HCT116 (cell line): ENCODE data around the gene SLC9A9. TPM values are rescaled to one million over a fixed set of nuclear protein-coding genes. Genes with fewer than 3 reads are reported as not detected.

Source experiments
- ATAC-seq: fragments of 200-7000 bp; cut with Tn5 transposase; 2 replicates; pipeline ENCODE4 v1.9.1; 2020; ENCODE audit warnings: mild to moderate bottlenecking, moderate library complexity
- BruUV-seq: library from RNA; stranded (reverse); fragments of 400-500 nt; replicated peaks from 2 replicates; lab custom pipeline; 2021; lab: Mats Ljungman, UMichigan
- CTCF ChIA-PET: fragments of 300-600 bp; sonication (Branson Sonifier 250); formaldehyde crosslinking; loops from one replicate; lab custom pipeline; 2021; ENCODE audit warnings: antibody characterized with exemption; lab: Charles Lee
- POLR2A ChIA-PET: fragments of 300-600, 350-600 bp; sonication (Branson Sonifier 250); formaldehyde crosslinking; loops from one replicate; lab custom pipeline; 2021; ENCODE audit warnings: antibody characterized with exemption; lab: Charles Lee
- RAD21 ChIA-PET, 2 experiments: fragments of 300-600 bp; sonication (Branson Sonifier 250); formaldehyde crosslinking; loops; one replicate each; lab custom pipeline; 2023; ENCODE audit warnings: low total read pairs in 2 of 2; ENCODE audit not compliant: uncharacterized antibody in 2 of 2, unreplicated experiment in 2 of 2, low non-redundant PET in 1 of 2; lab: Charles Lee
- DNase-seq: peaks from one replicate; pipeline ENCODE4 v3.0.0-alpha.2; 2010; ENCODE audit warnings: low read depth, low spot score
- H2AFZ ChIP-seq: fragments of 200-600 bp; shearing (Covaris generic), sonication (generic); 2 replicates; pipeline ENCODE4 v1.6.1; 2017; ENCODE audit warnings: low read depth, mixed run types, mixed read lengths, antibody characterized with exemption, low read length; ENCODE audit not compliant: poor library complexity, severe bottlenecking
- H3K27ac ChIP-seq: 2 replicates; pipeline ENCODE4 v1.5.1; 2012; ENCODE audit warnings: low read depth, low read length
- H3K27me3 ChIP-seq: fragments of 200-600 bp; sonication (generic); 2 replicates; pipeline ENCODE4 v1.6.1; 2016; ENCODE audit warnings: mixed run types, low read length, mixed read lengths; ENCODE audit not compliant: insufficient read depth
- H3K36me3 ChIP-seq, 2 experiments: fragments of 200-500 bp in 1 of 2; fragments of 200-600 bp in 1 of 2; sonication (Bioruptor generic) in 1 of 2; sonication (generic) in 1 of 2; 2 replicates each; pipeline versions ENCODE4 v1.5.1 to v1.6.1; 2014 to 2016; ENCODE audit warnings: low read length in 2 of 2, inconsistent platforms in 1 of 2, mixed read lengths in 1 of 2, mixed run types in 1 of 2; ENCODE audit not compliant: insufficient read depth in 2 of 2, control insufficient read depth in 1 of 2
- H3K4me1 ChIP-seq, 2 experiments: fragments of 200-600 bp in 1 of 2; sonication (generic) in 1 of 2; 2 replicates each; pipeline versions ENCODE4 v1.5.1 to v1.6.1; 2012 to 2017; ENCODE audit warnings: low read length in 2 of 2, inconsistent platforms in 1 of 2, mild to moderate bottlenecking in 1 of 2, mixed read lengths in 1 of 2, mixed run types in 1 of 2, moderate library complexity in 1 of 2; ENCODE audit not compliant: insufficient read depth in 2 of 2, control insufficient read depth in 1 of 2
- H3K4me2 ChIP-seq: fragments of 200-600 bp; sonication (generic); 2 replicates; pipeline ENCODE4 v1.6.1; 2017; ENCODE audit warnings: mixed run types, low read length, mixed read lengths
- H3K4me3 ChIP-seq, 2 experiments: fragments of 200-600 bp in 1 of 2; sonication (generic) in 1 of 2; replicated peaks in 1 of 2; 2 replicates each; pipeline ENCODE4 v1.5.1; 2011 to 2016; ENCODE audit warnings: low read length in 2 of 2, control low read depth in 1 of 2, low read depth in 1 of 2, mild to moderate bottlenecking in 1 of 2, mixed read lengths in 1 of 2, mixed run types in 1 of 2
- H3K79me2 ChIP-seq: fragments of 200-600 bp; sonication (generic); 2 replicates; pipeline ENCODE4 v1.6.1; 2017; ENCODE audit warnings: mild to moderate bottlenecking, mixed run types, low read length, moderate library complexity, mixed read lengths; ENCODE audit not compliant: insufficient read depth
- H3K9ac ChIP-seq: fragments of 200-600 bp; sonication (generic); 2 replicates; pipeline ENCODE4 v1.6.1; 2016; ENCODE audit warnings: low read length, mixed read lengths
- H3K9me2 ChIP-seq: fragments of 200-600 bp; sonication (generic), shearing (Covaris generic); 2 replicates; pipeline ENCODE4 v1.6.1; 2017; ENCODE audit warnings: mixed run types, mild to moderate bottlenecking, moderate library complexity; ENCODE audit not compliant: insufficient read depth
- H3K9me3 ChIP-seq, 2 experiments: fragments of 200-500 bp in 1 of 2; fragments of 200-600 bp in 1 of 2; sonication (Bioruptor generic) in 1 of 2; sonication (generic) in 1 of 2; 2 replicates each; pipeline ENCODE4 v1.6.1; 2014 to 2017; ENCODE audit warnings: low read length in 2 of 2, mixed read lengths in 2 of 2, inconsistent platforms in 1 of 2, low read depth in 1 of 2, mild to moderate bottlenecking in 1 of 2, mixed run types in 1 of 2, moderate library complexity in 1 of 2; ENCODE audit not compliant: control insufficient read depth in 1 of 2, insufficient read depth in 1 of 2
- H4K20me1 ChIP-seq: fragments of 200-600 bp; sonication (generic), shearing (Covaris generic); 2 replicates; pipeline ENCODE4 v1.6.1; 2017; ENCODE audit warnings: mixed run types, mild to moderate bottlenecking, moderate library complexity; ENCODE audit not compliant: insufficient read depth
- ATF3 ChIP-seq: IDR thresholded peaks from 2 replicates; pipeline ENCODE4 v1.6.1; 2012
- CBX3 ChIP-seq: IDR thresholded peaks from 2 replicates; pipeline ENCODE4 v1.6.1; 2012; ENCODE audit warnings: low read depth
- CEBPB ChIP-seq: IDR thresholded peaks from 2 replicates; pipeline ENCODE4 v1.6.1; 2012; ENCODE audit warnings: low read depth
- EGR1 ChIP-seq: IDR thresholded peaks from 2 replicates; pipeline ENCODE4 v1.6.1; 2012; ENCODE audit warnings: low read depth
- ELF1 ChIP-seq: IDR thresholded peaks from 2 replicates; pipeline ENCODE4 v1.6.1; 2012; ENCODE audit warnings: low read depth, borderline replicate concordance
- EZH2 ChIP-seq: fragments of 200-600 bp; sonication (generic); IDR thresholded peaks from 2 replicates; pipeline ENCODE4 v1.6.1; 2017; ENCODE audit warnings: antibody characterized with exemption, mixed run types
- EZH2phosphoT487 ChIP-seq: fragments of 200-600 bp; IDR thresholded peaks from 2 replicates; pipeline ENCODE4 v1.6.1; 2018; ENCODE audit warnings: antibody characterized with exemption, borderline replicate concordance
- FOSL1 ChIP-seq: IDR thresholded peaks from 2 replicates; pipeline ENCODE4 v1.6.1; 2012; ENCODE audit warnings: low read depth
- JUND ChIP-seq: IDR thresholded peaks from 2 replicates; pipeline ENCODE4 v1.6.1; 2012
- MAX ChIP-seq: IDR thresholded peaks from 2 replicates; pipeline ENCODE4 v1.6.1; 2012
- POLR2A ChIP-seq: IDR thresholded peaks from 2 replicates; pipeline ENCODE4 v1.7.0; 2011; ENCODE audit warnings: borderline replicate concordance; ENCODE audit not compliant: insufficient read depth, insufficient read length; ENCODE audit errors: extremely low read depth
- POLR2AphosphoS5 ChIP-seq: IDR thresholded peaks from 2 replicates; pipeline ENCODE4 v1.6.1; 2011; ENCODE audit warnings: mild to moderate bottlenecking, low read depth, low read length, moderate library complexity
- REST ChIP-seq: IDR thresholded peaks from 2 replicates; pipeline ENCODE4 v1.6.1; 2012; ENCODE audit warnings: low read depth
- SP1 ChIP-seq: IDR thresholded peaks from 2 replicates; pipeline ENCODE4 v1.6.1; 2012; ENCODE audit warnings: low read depth
- SRF ChIP-seq: IDR thresholded peaks from 2 replicates; pipeline ENCODE4 v1.6.1; 2012; ENCODE audit warnings: low read depth
- YY1 ChIP-seq: IDR thresholded peaks from 2 replicates; pipeline ENCODE4 v1.6.1; 2011; ENCODE audit warnings: low read length, low read depth, moderate library complexity, mild to moderate bottlenecking; ENCODE audit not compliant: insufficient replicate concordance; ENCODE audit errors: extremely low read depth
- ZBTB33 ChIP-seq: IDR thresholded peaks from 2 replicates; pipeline ENCODE4 v1.6.1; 2011; ENCODE audit warnings: mild to moderate bottlenecking, low read length, moderate library complexity; ENCODE audit not compliant: insufficient replicate concordance; ENCODE audit errors: extremely low read depth
- ZFX ChIP-seq: fragments of 450-650 bp; IDR thresholded peaks from 2 replicates; pipeline ENCODE4 v1.6.1; 2017
- ZNF274 ChIP-seq: fragments of 200-500 bp; sonication (Bioruptor generic); IDR thresholded peaks from 2 replicates; pipeline ENCODE4 v1.6.1; 2014; ENCODE audit warnings: mild to moderate bottlenecking, low read depth, low read length, inconsistent platforms
- intact Hi-C: fragments of 100-400 bp; cut with micrococcal nuclease; formaldehyde crosslinking; loops from 2 replicates; pipeline ENCODE4 v1.10.0; 2022
- total RNA-seq: library from RNA; stranded (reverse); gene quantifications from one replicate; pipeline ENCODE4 v1.2.1, GENCODE V29; 2021; ENCODE audit not compliant: unreplicated experiment

SLC9A9 gene
- total RNA-seq, 1 experiment from 2014 or later, result 0.20 TPM

GRCh38 chr3:143578810-143579435 is 269.3 kb downstream of the SLC9A9 start:
- no peaks in the 10 kb centered on the region for H3K79me2 ChIP-seq
- no peak for ATAC-seq
- no peak for TF ChIP-seq EZH2
- TF ChIP-seq POLR2AphosphoS5, result no peak
- TF ChIP-seq CEBPB, result no peak
- TF ChIP-seq YY1, result no peak
- no peak for TF ChIP-seq SRF
- no peak for TF ChIP-seq REST
- no peak for TF ChIP-seq ZNF274
- no peak for TF ChIP-seq CBX3
- no peak for TF ChIP-seq EZH2phosphoT487
- TF ChIP-seq MAX, result no peak
- TF ChIP-seq POLR2A, result no peak
- no peak for TF ChIP-seq ZBTB33
- no peak for TF ChIP-seq FOSL1
- no peak for TF ChIP-seq EGR1
- no peak for TF ChIP-seq JUND
- no peak for TF ChIP-seq ZFX
- no peak for TF ChIP-seq ATF3
- TF ChIP-seq ELF1, result no peak
- no peak for TF ChIP-seq SP1
- TF ChIP-seq, all 23 proteins: peak for 0
- Histone ChIP-seq H2AFZ (no peak overlapping the region), H3K36me3 (no peaks in the 10 kb centered on the region), H3K9ac (no peak overlapping the region), H3K9me2 (no peaks in the 10 kb centered on the region), H3K4me3 (no peak overlapping the region), H3K27me3 (no peaks in the 10 kb centered on the region), H3K4me2 (no peak overlapping the region), H4K20me1 (no peaks in the 10 kb centered on the region), H3K4me1 (no peaks in the 10 kb centered on the region), H3K9me3 (no peaks in the 10 kb centered on the region), H3K27ac (no peak overlapping the region)
- ChIA-PET RAD21 (no interaction called here), POLR2A (no interaction called here), CTCF (no interaction called here)
- no TSS peak for BruUV-seq
- intact Hi-C loops, result no loop called here
- no peak for DNase-seq
